OCI-LY3 (cell line): ENCODE data around the gene PNMA6E.

Source experiments
- CTCF ChIP-seq: fragments of 200-600, 300-600 bp; sonication (generic); IDR thresholded peaks from 2 replicates; pipeline ENCODE4 v1.5.1; 2014; ENCODE audit warnings: antibody characterized with exemption, low read length, low read depth
- EZH2phosphoT487 ChIP-seq: fragments of 200-600 bp; shearing (Covaris generic); IDR thresholded peaks from 2 replicates; pipeline ENCODE4 v1.6.1; 2018; ENCODE audit warnings: antibody characterized with exemption, mixed run types, low read depth

- TF ChIP-seq CTCF (no peak), EZH2phosphoT487 (no peak)
Observed at GRCh38 chrX:153450114-153450948, 49.2 kb upstream of the PNMA6E start.
